HL-60/S4 treated with phorbol 12-myristate 13-acetate at 8.2 ng/mL for 4 days and 3 days (cell line): ENCODE measurements around the gene RFC5.

Experiments
- in situ Hi-C: fragments of 300-500 bp; cut with MboI; formaldehyde crosslinking; loops from 2 replicates; pipeline ENCODE4 v1.15.0; 2022; ENCODE audit warnings: low sequenced_read_pairs

Gene RFC5, protein sequence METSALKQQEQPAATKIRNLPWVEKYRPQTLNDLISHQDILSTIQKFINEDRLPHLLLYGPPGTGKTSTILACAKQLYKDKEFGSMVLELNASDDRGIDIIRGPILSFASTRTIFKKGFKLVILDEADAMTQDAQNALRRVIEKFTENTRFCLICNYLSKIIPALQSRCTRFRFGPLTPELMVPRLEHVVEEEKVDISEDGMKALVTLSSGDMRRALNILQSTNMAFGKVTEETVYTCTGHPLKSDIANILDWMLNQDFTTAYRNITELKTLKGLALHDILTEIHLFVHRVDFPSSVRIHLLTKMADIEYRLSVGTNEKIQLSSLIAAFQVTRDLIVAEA

DNA sequence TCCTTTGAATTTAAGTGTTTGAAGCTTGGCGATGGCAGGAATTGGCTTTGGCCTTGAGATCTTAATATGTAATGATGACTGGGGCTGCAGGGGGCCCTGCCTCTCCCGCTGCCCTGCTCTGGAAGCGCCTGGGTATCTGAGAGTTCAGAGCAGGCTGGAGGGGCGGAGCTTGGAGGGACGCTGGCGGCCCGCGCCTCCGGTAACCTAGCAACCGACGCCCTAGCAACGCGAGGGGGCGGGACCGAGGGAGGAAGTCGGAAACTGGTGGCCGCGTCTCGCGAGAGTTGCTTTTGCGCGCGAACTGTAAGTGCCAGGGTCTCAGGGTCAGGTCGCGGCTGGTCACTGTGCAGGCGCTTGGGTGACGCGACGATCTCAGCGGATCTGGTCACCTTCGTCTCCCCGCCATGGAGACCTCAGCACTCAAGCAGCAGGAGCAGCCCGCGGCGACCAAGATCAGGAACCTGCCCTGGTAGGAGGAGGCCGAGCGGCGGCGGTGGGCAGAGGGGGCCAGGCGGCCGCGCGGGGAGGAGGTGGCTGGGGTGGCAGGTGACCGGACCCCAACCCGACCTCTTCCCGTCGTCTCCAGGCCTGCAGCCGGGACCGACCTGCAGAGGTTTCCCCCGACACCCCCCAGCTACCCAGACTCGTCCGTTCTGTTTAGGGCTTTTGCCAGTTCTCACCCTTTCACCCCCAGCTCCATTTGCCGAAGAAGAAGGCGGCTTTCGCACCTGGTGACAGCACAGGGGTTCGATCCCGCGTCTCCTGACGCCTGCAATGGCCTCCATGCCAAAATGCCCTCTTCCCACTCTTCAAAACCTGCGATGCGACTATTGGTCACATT, at the start of gene RFC5:
RFC5 (plus strand) TSS at position 280 of the 841 bp plus-strand sequence; CDS start at position 405, 125 bp downstream.
- in situ Hi-C loops, result no loop called here

DNA sequence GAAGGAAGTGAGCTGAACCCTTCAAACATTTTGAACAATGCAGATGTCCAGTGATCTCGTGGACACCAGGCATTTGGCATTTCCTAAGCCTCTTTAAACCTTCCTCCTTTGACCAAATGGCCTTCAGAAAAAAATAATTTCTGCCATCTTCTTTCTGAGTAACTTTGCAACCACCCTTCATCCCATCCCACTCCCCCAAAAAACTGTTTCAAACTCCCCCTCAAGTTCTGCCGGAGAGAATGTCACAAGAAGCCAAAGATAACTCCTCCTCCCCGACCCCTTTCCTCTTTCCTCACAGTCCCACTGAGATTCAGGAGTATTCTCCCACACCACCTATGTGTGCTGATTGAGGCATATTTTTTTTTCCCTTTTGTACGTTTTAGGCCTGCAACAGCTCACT, 49.5 kb upstream of the RFC5 start:
- in situ Hi-C loops, result no loop called here

DNA sequence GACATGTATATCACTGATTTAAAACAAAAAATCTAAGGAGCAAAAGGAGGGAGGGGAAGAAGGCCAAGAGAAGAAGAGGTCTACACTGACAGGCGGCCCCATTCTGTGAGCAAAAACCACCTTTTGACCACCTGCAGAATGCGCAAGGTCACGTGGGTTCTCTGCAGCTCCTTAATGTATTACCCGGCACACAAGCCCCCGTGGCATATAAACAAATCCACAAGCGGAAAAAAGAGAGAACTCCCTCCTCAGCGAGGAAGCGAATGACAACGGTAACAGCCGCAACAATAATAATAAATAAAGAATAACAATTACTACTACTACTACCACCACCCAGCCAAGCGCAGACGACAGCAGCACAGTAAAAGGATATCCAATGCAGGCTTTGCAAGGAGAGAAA, 49.0 kb upstream of the RFC5 start:
- in situ Hi-C loops, result no loop called here

DNA sequence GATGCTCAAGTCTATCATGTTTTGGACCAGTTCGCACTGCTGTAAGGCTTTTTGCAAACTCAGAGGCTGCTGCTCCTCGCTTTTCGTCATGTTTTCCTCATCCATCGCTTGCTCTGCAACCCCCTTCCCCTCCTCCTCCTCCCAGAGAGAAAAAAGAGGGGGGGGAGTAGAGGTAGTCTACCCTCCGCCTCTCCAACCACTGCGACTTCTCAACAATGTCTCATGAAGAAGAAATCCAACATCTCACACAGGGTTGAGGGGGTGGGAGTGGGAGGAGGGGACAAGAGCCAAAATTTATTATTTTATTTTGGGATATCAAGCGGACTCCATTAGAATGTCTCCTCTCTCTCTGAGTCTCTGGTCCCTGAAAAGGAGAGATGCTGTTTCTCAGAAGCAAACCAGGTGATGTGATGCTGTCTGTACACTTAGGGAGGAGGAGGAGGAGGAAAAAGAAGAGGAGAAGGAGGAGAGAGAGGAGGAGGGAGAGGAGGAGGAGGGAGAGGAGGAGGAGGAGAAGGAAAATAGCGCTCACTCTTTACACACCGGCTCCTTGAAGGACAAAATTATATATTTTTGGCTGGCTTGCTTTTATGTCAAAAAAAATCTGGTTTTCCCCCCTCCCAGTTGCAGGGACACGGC, 48.2 kb upstream of the RFC5 start:
- in situ Hi-C loops, result no loop called here

DNA sequence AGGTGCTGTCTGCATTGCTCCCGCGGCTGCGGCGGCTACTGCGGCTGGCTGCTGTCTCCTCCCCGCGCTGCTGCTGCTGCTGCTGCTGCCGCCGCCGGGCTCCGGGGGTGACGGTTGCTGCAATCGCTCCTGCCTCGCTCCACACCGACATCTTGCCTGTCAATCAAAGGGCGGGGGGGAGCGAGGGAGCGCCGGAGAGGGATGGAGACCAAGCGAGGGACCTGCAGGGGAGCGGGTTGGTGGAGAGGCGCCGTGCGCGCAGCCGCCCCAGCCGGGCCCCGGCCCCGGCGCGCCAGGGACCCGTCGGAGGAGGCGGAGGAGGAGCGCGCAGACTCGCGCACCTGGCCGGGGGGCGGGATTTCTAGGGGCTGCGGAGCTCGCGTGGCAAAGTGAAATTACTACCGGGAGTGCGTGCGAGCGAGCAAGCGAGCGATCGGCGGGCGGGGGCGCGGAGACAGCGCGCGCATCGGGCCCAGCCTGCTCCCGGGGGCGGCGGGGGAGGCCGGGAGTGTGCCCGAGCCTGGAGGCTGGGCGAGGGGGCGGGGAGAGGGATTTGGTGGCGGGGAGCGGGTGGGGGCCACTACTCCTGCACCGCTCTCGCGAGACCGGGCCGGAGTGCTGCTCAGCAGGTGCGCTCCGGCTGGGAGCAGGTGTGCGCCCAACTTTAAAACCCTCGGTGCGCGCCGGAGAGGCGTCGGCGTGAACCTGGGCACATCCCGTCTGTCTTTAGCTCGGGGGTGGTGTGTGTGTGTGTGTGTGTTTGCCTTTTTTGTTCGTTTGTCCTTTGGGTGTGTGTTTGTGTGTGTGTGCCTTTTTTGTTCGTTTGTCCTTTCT, 47.5 kb upstream of the RFC5 start, which contains the start of gene KSR2:
KSR2 (minus strand) TSS at position 165 of the 834 bp plus-strand sequence. CDS start 735 bp downstream, outside the sequence.
- in situ Hi-C loops, result no loop called here

DNA sequence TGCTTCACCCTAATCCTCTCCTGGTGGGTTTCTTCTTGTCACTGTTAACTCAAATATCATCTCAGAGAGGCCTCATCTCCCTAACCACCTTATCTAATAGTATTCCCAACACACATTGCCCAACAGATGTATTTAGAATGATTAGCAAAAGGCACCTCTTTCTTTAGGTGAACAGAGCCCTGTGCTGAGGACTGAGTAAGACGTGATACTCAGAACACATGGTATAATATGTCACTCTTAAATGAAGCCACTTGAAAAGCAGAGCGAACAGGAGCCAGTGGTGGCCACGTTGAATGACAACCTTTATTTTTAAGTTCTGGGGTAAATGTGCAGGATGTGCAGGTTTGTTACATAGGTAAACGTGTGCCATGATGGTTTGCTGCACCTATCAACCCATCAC, 46.2 kb upstream of the RFC5 start:
- in situ Hi-C loops, result no loop called here

DNA sequence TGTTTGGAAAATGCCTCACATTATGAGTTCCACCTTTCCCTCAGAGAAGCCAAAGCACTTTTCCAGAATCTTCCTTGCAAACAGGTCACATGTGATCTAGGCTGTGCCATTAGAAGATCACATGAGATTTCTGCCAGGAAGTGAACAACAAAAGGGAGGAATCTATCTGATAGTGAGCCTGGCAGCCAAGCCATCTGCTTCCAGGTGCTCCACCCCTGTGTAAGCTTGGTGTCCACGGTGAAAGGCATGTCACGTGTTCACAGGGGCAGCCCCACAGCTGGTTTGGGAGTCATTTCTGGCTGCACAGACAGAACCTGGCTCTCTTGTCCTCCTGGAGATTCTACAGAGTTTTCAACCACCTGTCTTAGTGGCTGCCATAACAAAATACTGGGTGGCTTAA, 44.2 kb upstream of the RFC5 start:
- in situ Hi-C loops, result no loop called here

DNA sequence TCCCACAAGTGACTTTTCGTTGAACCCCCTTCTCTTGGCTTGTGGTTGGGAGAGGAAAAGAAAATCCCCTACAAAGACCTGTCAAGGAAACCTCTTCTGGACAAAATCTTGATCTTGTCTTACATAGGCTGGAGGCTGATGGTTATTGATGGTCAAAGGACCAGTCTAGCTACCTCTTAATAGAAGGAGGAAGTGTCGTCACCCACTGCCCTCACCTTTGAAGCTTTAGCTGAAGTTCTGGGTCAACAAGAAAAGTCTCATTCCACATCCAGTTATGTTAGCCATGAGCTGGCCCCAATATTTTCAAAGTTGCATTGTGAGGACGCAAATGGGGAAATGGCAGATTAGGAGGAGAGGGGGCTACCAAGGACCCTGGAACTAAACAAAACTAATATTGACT, 41.5 kb upstream of the RFC5 start:
- in situ Hi-C loops, result no loop called here

DNA sequence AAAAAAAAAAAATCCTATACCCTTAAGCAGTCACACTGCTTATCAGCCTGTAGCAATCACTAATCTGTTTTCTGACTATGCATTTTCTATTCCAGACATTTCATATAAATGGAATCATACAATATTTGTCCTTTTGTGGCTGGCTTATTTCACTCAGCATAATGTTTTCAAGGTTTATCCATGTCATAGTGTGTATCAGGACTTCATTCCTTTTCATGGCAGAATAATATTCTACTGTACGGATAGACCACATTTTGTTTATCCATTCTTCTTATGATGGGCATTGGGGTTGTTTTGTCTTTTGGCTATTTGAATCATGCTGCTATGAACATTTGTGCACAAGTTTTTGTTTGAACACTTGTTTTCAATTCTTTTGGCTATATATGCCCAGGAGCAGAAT, 39.1 kb upstream of the RFC5 start:
- in situ Hi-C loops, result no loop called here

DNA sequence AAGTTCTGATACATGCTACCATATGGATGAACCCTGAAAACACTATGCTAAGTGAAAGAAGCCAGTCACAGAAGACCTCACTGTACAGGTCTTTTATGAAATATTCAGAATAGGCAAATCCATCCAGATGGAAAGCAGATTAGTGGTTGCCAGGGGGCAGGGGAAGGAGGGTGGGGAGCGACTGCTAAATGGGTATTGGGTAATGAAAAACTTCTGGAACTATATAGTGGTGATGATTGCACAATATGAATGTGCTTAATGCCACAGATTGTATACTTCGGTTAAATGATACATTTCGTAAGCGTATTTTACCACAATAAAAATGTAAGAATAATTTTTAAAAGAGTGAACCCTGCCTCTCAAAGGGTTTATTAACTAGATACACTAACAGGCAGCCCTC, 35.9 kb upstream of the RFC5 start:
- in situ Hi-C loops, result no loop called here

DNA sequence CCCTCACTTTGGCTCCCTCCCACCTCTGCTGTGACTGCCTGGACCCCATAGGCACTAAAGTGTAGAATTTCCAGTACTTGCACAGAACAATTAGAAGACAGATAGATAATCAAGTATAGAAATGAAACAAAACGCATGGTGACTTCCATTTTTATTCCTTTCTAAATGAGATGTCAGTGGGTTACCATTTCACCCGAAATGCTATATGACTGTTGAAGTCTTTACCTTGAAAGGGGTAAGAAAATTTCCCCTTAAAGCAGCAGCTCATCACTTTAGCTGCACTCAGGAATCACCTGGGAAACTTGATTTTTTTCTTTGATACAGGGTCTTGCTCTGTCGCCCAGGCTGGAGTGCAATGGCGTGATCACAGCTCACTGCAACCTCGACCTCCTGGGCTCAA, 35.2 kb upstream of the RFC5 start:
- in situ Hi-C loops, result no loop called here

DNA sequence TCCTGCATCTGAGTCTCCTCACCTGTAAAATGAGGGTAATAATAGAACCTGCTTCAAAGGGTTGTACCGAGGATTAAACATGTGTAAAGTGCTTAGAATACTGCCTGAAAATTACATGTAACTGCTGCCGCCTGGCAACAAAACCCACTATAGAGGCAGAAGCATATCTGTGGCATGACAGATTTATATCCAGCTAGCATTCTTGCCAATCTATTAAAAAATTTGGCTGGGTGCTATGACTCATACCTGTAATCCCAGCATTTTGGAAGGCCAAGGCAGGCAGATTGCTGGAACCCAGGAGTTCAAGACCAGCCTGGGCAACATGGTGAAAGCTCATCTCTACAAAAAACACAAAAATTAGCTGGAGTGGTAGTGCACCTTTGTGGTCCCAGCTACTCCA, 31.3 kb upstream of the RFC5 start:
- in situ Hi-C loops, result no loop called here

DNA sequence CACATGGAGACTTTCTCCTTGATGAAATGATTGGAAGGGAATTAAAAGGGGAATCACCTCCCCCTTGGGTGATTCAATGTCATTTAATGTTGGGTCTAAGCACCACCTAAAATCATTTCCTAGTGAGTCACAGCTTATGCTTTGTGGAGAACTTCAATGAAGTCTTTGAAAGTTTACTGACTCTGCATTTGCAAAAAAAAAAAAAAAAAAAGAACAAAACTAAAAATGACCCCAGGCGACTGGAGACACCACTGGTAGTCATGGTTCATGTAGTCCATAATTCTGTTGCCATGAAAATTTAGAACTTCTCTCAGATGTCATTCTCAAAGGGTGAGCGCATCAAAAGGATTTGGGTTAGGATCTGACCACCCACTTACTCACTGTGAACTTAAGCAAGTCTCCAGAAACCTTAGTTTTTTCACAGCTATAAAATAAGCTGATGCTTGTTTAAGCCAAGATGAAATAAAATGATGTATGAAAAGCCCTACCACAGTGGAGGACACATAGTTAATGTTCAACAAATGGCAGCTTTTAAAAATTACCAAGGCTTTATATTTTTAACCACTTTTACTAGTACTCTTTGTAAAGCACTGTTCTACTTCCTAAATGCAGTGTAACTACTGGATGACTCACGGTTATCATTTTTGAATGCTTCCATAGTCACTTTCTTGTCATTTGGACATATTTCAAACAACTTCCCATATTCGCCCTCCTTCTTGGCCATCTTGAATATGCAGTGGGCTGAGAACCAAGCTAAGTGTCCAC, 29.6 kb upstream of the RFC5 start:
- in situ Hi-C loops, result no loop called here

DNA sequence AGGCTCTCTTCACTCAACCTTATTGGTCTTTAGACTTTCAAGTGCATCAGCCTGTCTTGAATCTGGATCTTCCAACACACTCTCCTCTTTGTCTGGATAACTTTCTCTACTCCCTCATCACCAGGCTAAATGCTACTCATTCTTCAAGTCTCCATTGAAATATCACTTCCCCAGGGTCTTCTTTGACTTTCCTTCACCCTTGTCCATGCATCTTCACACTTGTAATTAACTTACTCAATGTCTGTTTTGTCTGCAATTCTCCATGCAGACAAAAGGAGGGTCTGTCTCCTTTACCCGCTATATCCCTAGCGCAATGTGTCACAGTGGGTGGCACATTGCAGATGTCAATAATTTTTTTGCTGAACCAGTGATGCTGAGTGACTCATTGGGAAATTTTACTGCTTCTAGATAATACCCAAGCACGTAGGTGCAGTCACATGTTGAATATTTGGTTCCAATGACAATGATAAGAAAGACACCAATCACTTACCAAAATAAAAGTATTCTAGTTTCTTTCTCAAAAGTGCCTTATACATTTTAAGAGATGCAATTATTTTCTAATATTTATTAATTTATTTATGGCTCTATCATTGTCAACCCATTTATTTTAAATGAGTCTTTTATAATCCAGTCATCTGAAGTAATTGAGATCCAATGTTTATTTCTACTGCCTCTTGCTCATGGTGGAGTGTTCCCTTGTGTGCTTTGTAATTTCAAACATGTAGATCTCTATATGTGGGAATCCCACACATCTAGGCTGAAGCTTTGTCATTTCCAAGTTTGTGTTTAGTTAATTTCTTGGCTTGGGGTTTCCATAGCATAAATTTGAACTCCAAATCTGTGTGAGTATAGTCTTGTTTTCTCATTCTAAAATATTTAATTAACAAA, 21.7 kb upstream of the RFC5 start:
- in situ Hi-C loops, result loop anchor here (10.0 kb wide), 1 partner anchor 360 kb away; no protein-coding TSS in a partner anchor

DNA sequence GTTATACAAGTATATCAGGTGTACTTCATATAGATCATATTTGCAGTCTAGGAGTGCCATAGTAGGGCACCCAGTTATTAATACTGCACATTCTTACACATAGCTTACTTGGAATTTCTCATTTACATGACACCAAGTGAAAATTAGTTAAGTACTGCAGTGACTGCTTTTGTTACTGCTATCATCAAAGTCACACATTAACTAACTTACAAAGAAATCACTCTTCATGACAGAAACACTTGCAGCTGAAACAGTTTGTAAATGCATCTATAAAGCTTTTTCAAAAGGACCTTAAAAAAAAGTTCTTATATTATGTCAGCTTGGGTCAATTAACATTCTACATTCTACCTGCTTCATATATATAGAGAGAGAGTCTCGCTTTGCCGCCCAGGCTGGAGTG, 17.8 kb upstream of the RFC5 start:
- in situ Hi-C loops, result loop anchor here (10.0 kb wide), 1 partner anchor 356 kb away; no protein-coding TSS in a partner anchor

DNA sequence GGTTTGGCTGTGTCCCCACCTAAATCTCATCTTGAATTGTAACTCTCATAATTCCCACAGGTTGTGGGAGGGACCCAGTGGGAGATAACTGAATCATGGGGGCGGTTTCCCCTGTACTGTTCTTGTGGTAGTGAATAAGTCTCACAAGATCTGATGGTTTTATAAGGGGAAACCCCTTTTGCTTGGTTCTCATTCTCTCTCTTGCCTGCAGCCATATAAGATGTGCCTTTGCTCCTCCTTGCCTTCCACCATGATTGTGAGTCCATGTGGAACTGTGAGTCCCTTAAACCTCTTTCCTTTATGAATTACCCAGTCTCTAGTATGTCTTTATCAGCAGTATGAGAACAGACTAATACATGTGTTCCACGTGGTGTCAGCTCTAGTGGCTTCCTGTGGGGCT, 16.7 kb upstream of the RFC5 start:
- in situ Hi-C loops, result loop anchor here (10.0 kb wide), 1 partner anchor 355 kb away; no protein-coding TSS in a partner anchor

DNA sequence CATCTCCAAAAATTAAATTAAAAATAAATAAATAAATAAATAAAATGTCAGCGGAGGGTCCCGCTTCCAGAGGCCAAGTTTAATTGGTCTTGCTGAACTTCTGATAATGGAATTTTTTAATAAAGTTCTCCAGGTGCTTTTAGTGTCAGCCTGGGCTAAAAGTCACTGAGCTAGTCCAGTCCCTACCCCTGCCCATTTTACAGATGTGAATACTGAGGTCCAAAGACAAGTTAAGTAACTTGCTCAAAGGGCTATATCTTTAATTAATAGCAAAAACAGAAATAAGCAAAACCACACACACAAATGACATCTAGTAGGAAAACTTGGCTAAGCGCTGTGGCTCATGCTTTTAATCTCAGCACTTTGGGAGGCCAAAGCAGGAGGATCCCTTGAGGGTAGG, 5.6 kb upstream of the RFC5 start:
- in situ Hi-C loops, result no loop called here

DNA sequence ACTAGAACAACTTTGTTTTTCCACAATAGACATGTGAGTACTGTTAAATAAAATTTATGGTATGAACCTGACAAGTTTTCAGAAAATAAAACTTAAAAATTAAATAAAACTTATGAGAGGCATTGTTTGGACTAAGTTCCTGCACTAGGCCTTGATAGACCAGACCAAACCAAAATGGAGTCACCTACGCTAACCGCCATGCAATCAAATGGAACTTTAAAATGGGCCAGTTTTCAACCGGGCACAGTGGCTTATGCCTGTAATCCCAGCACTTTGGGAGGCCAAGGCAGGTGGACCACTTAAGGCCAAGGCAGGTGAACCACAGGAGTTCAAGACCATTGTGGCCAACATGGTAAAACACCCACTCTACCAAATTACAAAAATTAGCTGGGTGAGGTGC, 5.1 kb upstream of the RFC5 start:
- in situ Hi-C loops, result no loop called here

DNA sequence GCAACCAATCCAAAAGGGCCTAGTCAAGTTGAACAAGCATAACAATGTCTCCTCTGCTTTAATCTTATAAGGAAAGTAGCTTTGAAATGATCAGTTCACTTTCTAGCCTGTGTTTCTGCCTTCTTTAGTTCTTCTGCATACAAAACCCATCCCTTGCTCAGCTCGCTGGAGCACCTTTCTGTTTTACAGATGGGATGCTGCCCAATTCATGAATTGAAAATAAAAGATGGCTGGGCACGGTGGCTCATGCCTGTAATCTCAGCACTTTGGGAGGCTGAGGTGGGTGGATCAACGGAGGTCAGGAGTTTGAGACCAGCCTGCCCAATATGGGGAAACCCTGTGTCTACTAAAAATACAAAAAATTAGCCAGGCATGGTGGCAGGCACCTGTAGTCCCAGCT, 4.5 kb upstream of the RFC5 start:
- in situ Hi-C loops, result no loop called here
